Osteocyte (in vitro differentiated cells): ENCODE data around the gene PINK1. TPM values are rescaled to one million over a fixed set of nuclear protein-coding genes. Genes with fewer than 3 reads are reported as not detected.
"Not testable (repeated sequence)": the region's sequence is repeated elsewhere in the genome, so short reads cannot be mapped to it uniquely, and the experiment has no call there.

Source experiments
- DNase-seq: peaks from one replicate; pipeline ENCODE4 v3.0.0; 2021; ENCODE audit warnings: mixed read lengths; ENCODE audit not compliant: unreplicated experiment; ENCODE audit errors: extremely low spot score
- H3K27ac Mint-ChIP-seq: one replicate; pipeline ENCODE4 v1.8.0; 2021; ENCODE audit warnings: mild to moderate bottlenecking, mixed read lengths; ENCODE audit not compliant: unreplicated experiment
- H3K27me3 Mint-ChIP-seq: one replicate; pipeline ENCODE4 v1.8.0; 2021; ENCODE audit warnings: mixed read lengths; ENCODE audit not compliant: unreplicated experiment
- H3K36me3 Mint-ChIP-seq: one replicate; pipeline ENCODE4 v1.8.0; 2021; ENCODE audit warnings: mixed read lengths; ENCODE audit not compliant: unreplicated experiment
- H3K4me1 Mint-ChIP-seq: one replicate; pipeline ENCODE4 v1.8.0; 2021; ENCODE audit warnings: mixed read lengths; ENCODE audit not compliant: unreplicated experiment
- H3K4me3 Mint-ChIP-seq: one replicate; pipeline ENCODE4 v1.8.0; 2021; ENCODE audit warnings: mild to moderate bottlenecking, moderate library complexity, mixed read lengths; ENCODE audit not compliant: unreplicated experiment
- H3K9me3 Mint-ChIP-seq: one replicate; pipeline ENCODE4 v1.8.0; 2021; ENCODE audit warnings: mixed read lengths; ENCODE audit not compliant: unreplicated experiment
- CTCF ChIP-seq: fragments of 200-600 bp; sonication (generic); IDR thresholded peaks from 2 replicates; pipeline ENCODE4 v1.5.0; 2021; ENCODE audit warnings: antibody characterized with exemption, mild to moderate bottlenecking, moderate library complexity
- total RNA-seq: library from RNA; stranded (reverse); gene quantifications from 2 replicates; pipeline ENCODE4 v1.2.1, GENCODE V29; 2021

The PINK1 gene
- total RNA-seq, 1 donor from 2014 or later = 55.2 TPM

GRCh38 chr1:20603504-20604464 lies 29.5 kb upstream of the PINK1 start:
- TF ChIP-seq CTCF = no peak
- Mint-ChIP-seq H3K27me3 (no peaks in the 10 kb centered on the region), H3K9me3 (peaks cover 10% of the 10 kb centered on the region), H3K36me3 (no peaks in the 10 kb centered on the region), H3K4me1 (peaks cover 22% of the 10 kb centered on the region), H3K27ac (no peak overlapping the region), H3K4me3 (no peak overlapping the region)
- no peak for DNase-seq

GRCh38 chr1:20604678-20605077 lies 28.6 kb upstream of the PINK1 start:
- Mint-ChIP-seq H3K27me3 (no peaks in the 10 kb centered on the region), H3K36me3 (no peaks in the 10 kb centered on the region), H3K27ac (no peak overlapping the region), H3K4me1 (peaks cover 22% of the 10 kb centered on the region), H3K4me3 (no peak overlapping the region), H3K9me3 (peaks cover 10% of the 10 kb centered on the region)
- TF ChIP-seq CTCF = no peak
- no peak for DNase-seq

- not testable (repeated sequence) for H3K4me3 Mint-ChIP-seq, H3K36me3 Mint-ChIP-seq, H3K4me1 Mint-ChIP-seq, H3K9me3 Mint-ChIP-seq, H3K27me3 Mint-ChIP-seq, DNase-seq, H3K27ac Mint-ChIP-seq
These were observed 26.3 kb upstream of the PINK1 start for GRCh38 chr1:20606801-20607570.

GRCh38 chr1:20609541-20609940 lies 23.7 kb upstream of the PINK1 start:
- H3K4me3 Mint-ChIP-seq = no peak overlapping the region

GRCh38 chr1:20610970-20611369 lies 22.3 kb upstream of the PINK1 start:
- DNase-seq = no peak
- Mint-ChIP-seq H3K27me3 (no peaks in the 10 kb centered on the region), H3K9me3 (no peaks in the 10 kb centered on the region), H3K4me3 (no peak overlapping the region), H3K4me1 (peaks cover 24% of the 10 kb centered on the region), H3K27ac (no peak overlapping the region), H3K36me3 (no peaks in the 10 kb centered on the region)
- TF ChIP-seq CTCF = no peak

More at GRCh38 chr1:20609541-20609940, 23.7 kb upstream of the PINK1 start:
- DNase-seq = no peak
- TF ChIP-seq CTCF = no peak
- H3K4me1 Mint-ChIP-seq = peaks cover 21% of the 10 kb centered on the region
- no peak overlapping the region for H3K27ac Mint-ChIP-seq
- no peaks in the 10 kb centered on the region for H3K9me3 Mint-ChIP-seq
- H3K36me3 Mint-ChIP-seq = no peaks in the 10 kb centered on the region
- no peaks in the 10 kb centered on the region for H3K27me3 Mint-ChIP-seq
